MCF 10A (cell line): ENCODE data around the gene NECAB3. TPM values are rescaled to one million over a fixed set of nuclear protein-coding genes. Genes with fewer than 3 reads are reported as not detected.
"Not testable (repeated sequence)": the region's sequence is repeated elsewhere in the genome, so short reads cannot be mapped to it uniquely, and the experiment has no call there.

Experiments used
- BruUV-seq: library from RNA; stranded (reverse); fragments of 400-500 nt; replicated peaks from 2 replicates; lab custom pipeline; 2021; lab: Mats Ljungman, UMichigan
- CTCF ChIA-PET: fragments of 300-600 bp; sonication (Branson Sonifier 250); formaldehyde crosslinking; extraction: SDS; loops from one replicate; lab custom pipeline; 2021; ENCODE audit warnings: antibody characterized with exemption, inconsistent platforms; lab: Yijun Ruan, JAX
- POLR2A ChIA-PET: fragments of 300-600, 350-650 bp; sonication (Branson Sonifier 250); formaldehyde crosslinking; extraction: SDS; loops from one replicate; lab custom pipeline; 2020; ENCODE audit warnings: antibody characterized with exemption, inconsistent platforms; lab: Yijun Ruan, JAX
- DNase-seq: peaks from one replicate; pipeline ENCODE4 v3.0.0-alpha.2; 2018; ENCODE audit not compliant: unreplicated experiment
- H3K27ac Mint-ChIP-seq: one replicate; pipeline ENCODE4 v1.8.0; 2022; ENCODE audit warnings: mild to moderate bottlenecking, low read depth, mixed read lengths; ENCODE audit not compliant: unreplicated experiment
- H3K27me3 Mint-ChIP-seq: one replicate; pipeline ENCODE4 v1.8.0; 2022; ENCODE audit warnings: mixed read lengths; ENCODE audit not compliant: insufficient read depth, unreplicated experiment
- H3K36me3 Mint-ChIP-seq: one replicate; pipeline ENCODE4 v1.8.0; 2022; ENCODE audit warnings: mild to moderate bottlenecking, moderate library complexity, mixed read lengths; ENCODE audit not compliant: insufficient read depth, unreplicated experiment
- H3K4me1 Mint-ChIP-seq: one replicate; pipeline ENCODE4 v1.8.0; 2022; ENCODE audit warnings: mixed read lengths; ENCODE audit not compliant: insufficient read depth, unreplicated experiment
- H3K4me3 Mint-ChIP-seq: one replicate; pipeline ENCODE4 v1.8.0; 2022; ENCODE audit warnings: mild to moderate bottlenecking, moderate library complexity, mixed read lengths; ENCODE audit not compliant: unreplicated experiment
- H3K9me3 Mint-ChIP-seq: one replicate; pipeline ENCODE4 v1.8.0; 2022; ENCODE audit warnings: mixed read lengths; ENCODE audit not compliant: unreplicated experiment
- intact Hi-C: fragments of 100-400 bp; cut with micrococcal nuclease; formaldehyde crosslinking; loops from 2 replicates; pipeline ENCODE4 v1.14.1; 2022
- total RNA-seq: library from RNA; stranded (reverse); gene quantifications from 2 replicates; pipeline ENCODE4 v1.2.3, GENCODE V29; 2022
- TF ChIP-seq, protein P1 (sequence below): fragments of 200-600 bp; IDR thresholded peaks from one replicate; pipeline ENCODE4 v1.8.0; 2022; ENCODE audit warnings: antibody characterized with exemption, mild to moderate bottlenecking; ENCODE audit not compliant: unreplicated experiment

NECAB3 gene
- total RNA-seq, 1 experiment from 2014 or later = 15.1 TPM

DNA sequence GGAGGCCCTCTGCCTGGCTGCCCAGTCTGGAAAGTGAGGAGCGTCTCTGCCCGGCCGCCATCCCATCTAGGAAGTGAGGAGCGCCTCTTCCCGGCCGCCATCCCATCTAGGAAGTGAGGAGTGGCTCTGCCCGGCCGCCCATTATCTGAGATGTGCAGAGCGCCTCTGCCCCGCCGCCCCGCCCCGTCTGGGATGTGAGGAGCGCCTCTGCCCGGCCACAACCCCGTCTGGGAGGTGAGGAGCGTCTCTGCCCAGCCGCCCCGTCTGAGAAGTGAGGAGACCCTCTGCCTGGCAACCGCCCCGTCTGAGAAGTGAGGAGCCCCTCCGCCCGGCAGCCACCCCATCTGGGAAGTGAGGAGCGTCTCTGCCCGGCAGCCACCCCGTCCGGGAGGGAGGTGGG, 24.7 kb upstream of the NECAB3 start:
- H3K4me3 Mint-ChIP-seq, H3K36me3 Mint-ChIP-seq, H3K27me3 Mint-ChIP-seq, H3K4me1 Mint-ChIP-seq, H3K9me3 Mint-ChIP-seq, DNase-seq, H3K27ac Mint-ChIP-seq, BruUV-seq, POLR2A ChIA-PET, intact Hi-C loops, CTCF ChIA-PET: not testable (repeated sequence)

DNA sequence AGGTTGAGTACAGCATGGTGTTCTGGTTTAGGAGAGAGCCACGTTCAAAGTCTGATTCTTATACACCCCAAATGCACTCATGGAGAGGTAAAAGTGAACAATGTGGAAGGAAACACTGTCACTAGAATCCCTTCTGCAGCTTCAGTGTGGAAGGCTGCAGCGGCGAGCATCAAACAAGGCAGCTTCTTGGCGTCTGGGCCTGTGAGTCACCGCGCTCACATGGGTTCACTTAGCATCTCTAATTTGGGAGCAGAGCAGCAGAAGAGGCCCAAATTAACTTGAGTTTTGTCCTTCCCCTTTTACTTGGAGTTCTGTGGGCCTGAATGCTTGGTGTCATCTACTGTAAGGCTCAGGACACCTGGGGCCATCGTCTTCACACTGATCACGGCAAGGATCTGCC, 22.9 kb upstream of the NECAB3 start:
- Mint-ChIP-seq H3K27me3 (no peaks in the 10 kb centered on the region), H3K27ac (no peak overlapping the region), H3K4me3 (no peak overlapping the region), H3K36me3 (peaks cover under 1% of the 10 kb centered on the region), H3K4me1 (no peaks in the 10 kb centered on the region), H3K9me3 (no peaks in the 10 kb centered on the region)
- TF ChIP-seq, protein P1, sequence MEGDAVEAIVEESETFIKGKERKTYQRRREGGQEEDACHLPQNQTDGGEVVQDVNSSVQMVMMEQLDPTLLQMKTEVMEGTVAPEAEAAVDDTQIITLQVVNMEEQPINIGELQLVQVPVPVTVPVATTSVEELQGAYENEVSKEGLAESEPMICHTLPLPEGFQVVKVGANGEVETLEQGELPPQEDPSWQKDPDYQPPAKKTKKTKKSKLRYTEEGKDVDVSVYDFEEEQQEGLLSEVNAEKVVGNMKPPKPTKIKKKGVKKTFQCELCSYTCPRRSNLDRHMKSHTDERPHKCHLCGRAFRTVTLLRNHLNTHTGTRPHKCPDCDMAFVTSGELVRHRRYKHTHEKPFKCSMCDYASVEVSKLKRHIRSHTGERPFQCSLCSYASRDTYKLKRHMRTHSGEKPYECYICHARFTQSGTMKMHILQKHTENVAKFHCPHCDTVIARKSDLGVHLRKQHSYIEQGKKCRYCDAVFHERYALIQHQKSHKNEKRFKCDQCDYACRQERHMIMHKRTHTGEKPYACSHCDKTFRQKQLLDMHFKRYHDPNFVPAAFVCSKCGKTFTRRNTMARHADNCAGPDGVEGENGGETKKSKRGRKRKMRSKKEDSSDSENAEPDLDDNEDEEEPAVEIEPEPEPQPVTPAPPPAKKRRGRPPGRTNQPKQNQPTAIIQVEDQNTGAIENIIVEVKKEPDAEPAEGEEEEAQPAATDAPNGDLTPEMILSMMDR = no peak
- no TSS peak for BruUV-seq
- DNase-seq = no peak
- POLR2A ChIA-PET = no interaction called here
- intact Hi-C loops = no loop called here
- CTCF ChIA-PET = no interaction called here

DNA sequence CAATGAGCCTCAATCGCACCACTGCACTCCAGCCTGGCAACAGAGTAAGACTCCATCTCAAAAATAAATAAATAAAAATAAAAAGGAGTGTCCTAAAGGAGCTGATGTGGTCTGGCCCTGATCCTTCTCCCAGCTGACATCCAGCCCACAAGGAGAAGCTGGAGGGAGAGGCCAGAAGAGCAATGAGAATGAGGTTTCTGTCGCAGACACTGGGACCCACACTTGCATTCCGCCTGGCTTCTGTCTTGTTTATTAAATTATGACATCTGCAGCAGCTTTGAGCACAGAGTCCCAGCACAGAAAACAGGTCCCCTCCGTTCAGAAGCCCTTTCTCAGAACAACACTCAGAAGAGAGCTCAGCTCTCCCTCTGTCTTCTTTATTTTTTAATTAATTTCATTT, 22.2 kb upstream of the NECAB3 start:
- H3K9me3 Mint-ChIP-seq = no peaks in the 10 kb centered on the region
- no peaks in the 10 kb centered on the region for H3K27me3 Mint-ChIP-seq
- CTCF ChIA-PET = interaction anchor here (0.7 kb wide), 1 partner anchor 1242 kb away, joined by 4 read pairs; no protein-coding TSS in a partner anchor
- POLR2A ChIA-PET = interaction anchor here (0.7 kb wide), 1 partner anchor 24 kb away, joined by 4 read pairs; the partner anchor contains the start of gene PXMP4
- BruUV-seq = no TSS peak
- no peaks in the 10 kb centered on the region for H3K4me1 Mint-ChIP-seq
- no peak overlapping the region for H3K27ac Mint-ChIP-seq
- DNase-seq = no peak
- H3K36me3 Mint-ChIP-seq = no peaks in the 10 kb centered on the region
- H3K4me3 Mint-ChIP-seq = no peak overlapping the region
- intact Hi-C loops = no loop called here
- TF ChIP-seq, protein P1 = no peak

DNA sequence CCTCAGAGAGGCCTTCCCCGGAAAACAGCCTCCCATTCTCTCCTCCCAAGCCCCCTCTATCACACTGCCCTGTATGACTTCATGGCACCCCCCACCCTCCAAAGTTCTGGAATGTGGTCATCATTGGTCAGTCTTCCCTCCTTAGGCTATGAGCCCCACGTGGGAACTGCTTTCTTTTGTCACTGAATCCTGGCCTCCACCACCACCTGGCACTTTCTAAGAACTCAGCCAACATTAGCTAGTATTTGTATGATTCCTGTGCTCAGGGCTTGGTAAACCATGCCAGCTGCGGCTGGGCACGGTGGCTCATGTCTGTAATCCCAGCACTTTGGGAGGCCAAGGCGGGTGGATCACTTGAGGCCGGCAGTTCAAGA, 20.4 kb upstream of the NECAB3 start:
- H3K27ac Mint-ChIP-seq = no peak overlapping the region
- POLR2A ChIA-PET = interaction anchor here (1.0 kb wide), 1 partner anchor 12 kb away, joined by 3 read pairs; no protein-coding TSS in a partner anchor

More for the DNA sequence above, 20.4 kb upstream of the NECAB3 start:
- BruUV-seq = no TSS peak
- Mint-ChIP-seq H3K9me3 (no peaks in the 10 kb centered on the region), H3K36me3 (no peaks in the 10 kb centered on the region), H3K4me3 (no peak overlapping the region), H3K4me1 (no peaks in the 10 kb centered on the region), H3K27me3 (no peaks in the 10 kb centered on the region)
- CTCF ChIA-PET = no interaction called here
- intact Hi-C loops = no loop called here
- no peak for DNase-seq
- TF ChIP-seq, protein P1 = no peak
